Prostate gland (tissue), 2 donors: ENCODE results near the gene PITPNB. TPM values are rescaled to one million over a fixed set of nuclear protein-coding genes. Genes with fewer than 3 reads are reported as not detected.

Source experiments
- DNase-seq: peaks from one replicate; pipeline ENCODE4 v3.0.0-alpha.2; 2019; ENCODE audit warnings: low spot score
- H3K27ac ChIP-seq, 2 donors: fragments of 200-600 bp; sonication (generic); 2 replicates each; pipeline ENCODE4 v1.5.1; 2017 to 2019
- H3K27me3 ChIP-seq: fragments of 200-600 bp; sonication (generic); replicated peaks from 2 replicates; pipeline ENCODE4 v1.5.1; 2019; ENCODE audit not compliant: insufficient read depth
- H3K36me3 ChIP-seq, 2 donors: fragments of 200-600 bp; sonication (generic); 1 replicate in 1 of 2; 2 replicates in 1 of 2; pipeline versions ENCODE4 v1.5.1 to v1.8.1; 2017 to 2019
- H3K4me1 ChIP-seq: fragments of 200-600 bp; sonication (generic); replicated peaks from 2 replicates; pipeline ENCODE4 v1.5.1; 2019
- H3K4me3 ChIP-seq, 2 donors: fragments of 200-600 bp; sonication (generic); 2 replicates each; pipeline ENCODE4 v1.5.1; 2017 to 2019
- H3K9me3 ChIP-seq: fragments of 200-600 bp; sonication (generic); 2 replicates; pipeline ENCODE4 v1.5.1; 2017
- CTCF ChIP-seq, 4 experiments: fragments of 200-600 bp in 2 of 4; fragments of 450-650 bp in 2 of 4; sonication (generic) in 2 of 4; IDR thresholded peaks; 1 replicate in 3 of 4; 2 replicates in 1 of 4; pipeline ENCODE4 v1.5.1; 2016 to 2019; ENCODE audit warnings: antibody characterized with exemption in 4 of 4, mild to moderate bottlenecking in 2 of 4, moderate library complexity in 2 of 4
- POLR2A ChIP-seq: fragments of 450-650 bp; IDR thresholded peaks from one replicate; pipeline ENCODE4 v1.6.1; 2016; ENCODE audit warnings: antibody characterized with exemption, mild to moderate bottlenecking
- POLR2AphosphoS5 ChIP-seq: sonication (generic); formaldehyde crosslinking; IDR thresholded peaks from one replicate; pipeline ENCODE4 v1.6.1; 2017; ENCODE audit warnings: antibody characterized with exemption
- WGBS: methylation state at CpG from one replicate; pipeline ENCODE4 v1.1.5; 2018; 5-methylcytosine and 5-hydroxymethylcytosine counted together
- intact Hi-C: fragments of 100-400 bp; cut with DNase I; formaldehyde crosslinking; loops from one replicate; pipeline ENCODE4 v1.14.2; 2022
- total RNA-seq, 2 donors: library from RNA; depleted of rRNA; stranded (reverse); fragments of >200 nt; gene quantifications; one replicate each; pipeline ENCODE4 v1.1.0, GENCODE V29; 2016

Gene PITPNB
- total RNA-seq, 2 donors from 2014 or later: 23.8 to 43.6 TPM

- Histone ChIP-seq H3K27me3 (no peaks in the 10 kb centered on the region), H3K4me3 (no peak overlapping the region), H3K4me1 (no peaks in the 10 kb centered on the region), H3K27ac (peak overlapping the region; percentile 35 to 40), H3K9me3 (no peaks in the 10 kb centered on the region), H3K36me3 (no peaks in the 10 kb centered on the region)
- intact Hi-C loops: no loop called here
- TF ChIP-seq POLR2AphosphoS5 (no peak), POLR2A (no peak), CTCF (IDR thresholded peaks at IDR 0.05) (no peak)
- WGBS: 88% methylated on average over 6 of the region's 6 CpGs
- no peak for DNase-seq
These were observed 44.9 kb downstream of the PITPNB start for GRCh38 chr22:27874185-27874584.

GRCh38 chr22:27873472-27873871 lies 45.6 kb downstream of the PITPNB start:
- Histone ChIP-seq H3K27me3 (no peaks in the 10 kb centered on the region), H3K36me3 (no peaks in the 10 kb centered on the region), H3K4me3 (no peak overlapping the region), H3K9me3 (no peaks in the 10 kb centered on the region), H3K4me1 (no peaks in the 10 kb centered on the region), H3K27ac (peak overlapping the region; percentile 35 to 40)
- intact Hi-C loops: no loop called here
- WGBS: 42% methylated on average over 2 of the region's 2 CpGs
- TF ChIP-seq CTCF (IDR thresholded peaks at IDR 0.05): no peak
- TF ChIP-seq POLR2A: no peak
- no peak for TF ChIP-seq POLR2AphosphoS5
- DNase-seq: no peak

- 96% methylated on average over 1 of the region's 1 CpG for WGBS
- H3K36me3 ChIP-seq: no peaks in the 10 kb centered on the region
- intact Hi-C loops: no loop called here
- no peak overlapping the region for H3K27ac ChIP-seq
- H3K4me3 ChIP-seq: no peak overlapping the region
- no peaks in the 10 kb centered on the region for H3K9me3 ChIP-seq
- no peaks in the 10 kb centered on the region for H3K4me1 ChIP-seq
- no peaks in the 10 kb centered on the region for H3K27me3 ChIP-seq
- DNase-seq: no peak
- no peak for TF ChIP-seq CTCF (IDR thresholded peaks at IDR 0.05)
- TF ChIP-seq POLR2AphosphoS5: no peak
- TF ChIP-seq POLR2A: no peak
These were observed 46.6 kb downstream of the PITPNB start for GRCh38 chr22:27872488-27872887.

- DNase-seq: no peak
- WGBS: 98% methylated on average over 2 of the region's 2 CpGs
- Histone ChIP-seq H3K36me3 (no peaks in the 10 kb centered on the region), H3K9me3 (no peaks in the 10 kb centered on the region), H3K27me3 (no peaks in the 10 kb centered on the region), H3K4me1 (no peaks in the 10 kb centered on the region), H3K27ac (no peak overlapping the region), H3K4me3 (no peak overlapping the region)
- TF ChIP-seq POLR2AphosphoS5 (no peak), CTCF (IDR thresholded peaks at IDR 0.05) (no peak), POLR2A (no peak)
- intact Hi-C loops: no loop called here
These were observed 47.6 kb downstream of the PITPNB start for GRCh38 chr22:27871306-27872014.
